PC-3 (cell line): ENCODE data around the gene PPFIBP2. TPM values are rescaled to one million over a fixed set of nuclear protein-coding genes. Genes with fewer than 3 reads are reported as not detected.

ENCODE experiments used
- ATAC-seq: fragments of 200-7000 bp; cut with Tn5 transposase; 2 replicates; pipeline ENCODE4 v1.9.1; 2020; ENCODE audit warnings: mild to moderate bottlenecking, moderate library complexity
- BruUV-seq: library from RNA; stranded (reverse); fragments of 400-500 nt; replicated peaks from 2 replicates; lab custom pipeline; 2021; lab: Mats Ljungman, UMichigan
- CTCF ChIA-PET: fragments of 300-600 bp; sonication (Branson Sonifier 250); formaldehyde crosslinking; loops from one replicate; lab custom pipeline; 2022; ENCODE audit warnings: antibody characterized with exemption; lab: Charles Lee
- POLR2A ChIA-PET: fragments of 300-600 bp; sonication (Branson Sonifier 250); formaldehyde crosslinking; loops from one replicate; lab custom pipeline; 2022; ENCODE audit warnings: antibody characterized with exemption; ENCODE audit not compliant: unreplicated experiment; lab: Charles Lee
- DNase-seq: peaks from one replicate; pipeline ENCODE4 v3.0.0-alpha.2; 2015
- H2AFZ ChIP-seq: fragments of 300-600 bp; sonication (generic); 2 replicates; pipeline ENCODE4 v1.6.0; 2016; ENCODE audit warnings: antibody characterized with exemption, low read length
- H3F3A ChIP-seq: fragments of 300-600 bp; sonication (generic); one replicate; pipeline ENCODE4 v1.6.0; 2017; ENCODE audit warnings: antibody characterized with exemption, low read length, control low read depth, mild to moderate bottlenecking; ENCODE audit not compliant: unreplicated experiment
- H3K27ac ChIP-seq: fragments of 300-600 bp; sonication (generic); 2 replicates; pipeline ENCODE4 v1.5.1; 2016; ENCODE audit warnings: mild to moderate bottlenecking, low read length
- H3K27me3 ChIP-seq: fragments of 300-600 bp; sonication (generic); 2 replicates; pipeline ENCODE4 v1.6.1; 2016; ENCODE audit warnings: low read length, mixed read lengths
- H3K36me3 ChIP-seq: fragments of 300-600 bp; sonication (generic); 2 replicates; pipeline ENCODE4 v1.6.1; 2016; ENCODE audit warnings: low read depth, mixed run types, low read length, mixed read lengths
- H3K4me1 ChIP-seq: fragments of 300-600 bp; sonication (generic); 2 replicates; pipeline ENCODE4 v1.5.1; 2016; ENCODE audit warnings: low read length; ENCODE audit not compliant: insufficient read depth
- H3K4me2 ChIP-seq: fragments of 300-600 bp; sonication (generic); 2 replicates; pipeline ENCODE4 v1.6.0; 2016; ENCODE audit warnings: low read length
- H3K4me3 ChIP-seq: fragments of 300-600 bp; sonication (generic); 2 replicates; pipeline ENCODE4 v1.5.1; 2016; ENCODE audit warnings: mild to moderate bottlenecking, low read length, mixed read lengths
- H3K79me2 ChIP-seq: fragments of 300-600 bp; sonication (generic); 2 replicates; pipeline ENCODE4 v1.6.1; 2017; ENCODE audit warnings: low read length, mixed read lengths
- H3K9ac ChIP-seq: fragments of 300-600 bp; sonication (generic); 2 replicates; pipeline ENCODE4 v1.6.0; 2016; ENCODE audit warnings: mild to moderate bottlenecking, low read length
- H3K9me2 ChIP-seq: fragments of 300-600 bp; sonication (generic); replicated peaks from 2 replicates; pipeline ENCODE4 v1.6.1; 2016; ENCODE audit warnings: mixed run types, low read length, mixed read lengths
- H3K9me3 ChIP-seq: fragments of 300-600 bp; sonication (generic); 2 replicates; pipeline ENCODE4 v1.6.1; 2016; ENCODE audit warnings: low read length, mixed read lengths
- H4K20me1 ChIP-seq: fragments of 300-600 bp; sonication (generic); 2 replicates; pipeline ENCODE4 v1.6.1; 2016; ENCODE audit warnings: low read length, mixed read lengths
- CTCF ChIP-seq: fragments of 300-600 bp; sonication (generic); conservative IDR thresholded peaks from 2 replicates; pipeline ENCODE4 v1.5.1; 2017; ENCODE audit warnings: antibody characterized with exemption, low read depth, mild to moderate bottlenecking, low read length
- EZH2 ChIP-seq: fragments of 300-600 bp; sonication (generic); IDR thresholded peaks from one replicate; pipeline ENCODE4 v1.6.1; 2017; ENCODE audit warnings: antibody characterized with exemption, mild to moderate bottlenecking, low read length; ENCODE audit not compliant: unreplicated experiment
- EZH2phosphoT487 ChIP-seq: fragments of 300-600 bp; sonication (generic); IDR thresholded peaks from 2 replicates; pipeline ENCODE4 v1.6.1; 2018; ENCODE audit warnings: mild to moderate bottlenecking, antibody characterized with exemption, low read length, borderline replicate concordance
- intact Hi-C: fragments of 100-400 bp; cut with micrococcal nuclease; formaldehyde crosslinking; loops from 2 replicates; pipeline ENCODE4 v1.9.0; 2023
- total RNA-seq: library from RNA; depleted of rRNA; stranded (reverse); fragments of >200 nt; gene quantifications from 2 replicates; pipeline ENCODE4 v1.2.3, GENCODE V29; 2014

The PPFIBP2 gene
- total RNA-seq, 1 experiment from 2014 or later: 3.2 TPM

GRCh38 chr11:7499081-7499480, 14.7 kb upstream of the PPFIBP2 start:
- Histone ChIP-seq H2AFZ (no peak overlapping the region), H3F3A (no peaks in the 10 kb centered on the region), H3K9ac (no peak overlapping the region), H3K4me2 (no peak overlapping the region), H3K36me3 (no peaks in the 10 kb centered on the region), H3K79me2 (no peaks in the 10 kb centered on the region), H3K27ac (no peak overlapping the region), H3K9me3 (no peaks in the 10 kb centered on the region), H3K27me3 (peaks cover 32% of the 10 kb centered on the region), H4K20me1 (no peaks in the 10 kb centered on the region), H3K9me2 (no peaks in the 10 kb centered on the region), H3K4me3 (no peak overlapping the region), H3K4me1 (no peaks in the 10 kb centered on the region)
- TF ChIP-seq EZH2 (no peak), EZH2phosphoT487 (no peak), CTCF (no peak)
- ATAC-seq: no peak
- BruUV-seq: no TSS peak
- DNase-seq: no peak
- ChIA-PET POLR2A (no interaction called here), CTCF (no interaction called here)
- intact Hi-C loops: no loop called here

- CTCF ChIA-PET: no interaction called here
- no peak for DNase-seq
- H2AFZ ChIP-seq: no peak overlapping the region
Measured at GRCh38 chr11:7500251-7500650, 13.5 kb upstream of the PPFIBP2 start.

More at GRCh38 chr11:7500251-7500650, 13.5 kb upstream of the PPFIBP2 start:
- Histone ChIP-seq H3K9me2 (no peaks in the 10 kb centered on the region), H3K4me1 (no peaks in the 10 kb centered on the region), H3K79me2 (no peaks in the 10 kb centered on the region), H3K4me3 (no peak overlapping the region), H3F3A (no peaks in the 10 kb centered on the region), H3K27me3 (peaks cover 27% of the 10 kb centered on the region), H3K27ac (no peak overlapping the region), H3K9me3 (no peaks in the 10 kb centered on the region), H3K9ac (no peak overlapping the region), H3K4me2 (no peak overlapping the region), H4K20me1 (no peaks in the 10 kb centered on the region), H3K36me3 (no peaks in the 10 kb centered on the region)
- intact Hi-C loops: no loop called here
- no peak for ATAC-seq
- POLR2A ChIA-PET: no interaction called here
- no TSS peak for BruUV-seq
- no peak for TF ChIP-seq EZH2phosphoT487
- TF ChIP-seq EZH2: no peak
- no peak for TF ChIP-seq CTCF
